Nephron progenitor cell (in vitro differentiated cells): Measurements from ENCODE around the gene TNFAIP8L2.
A peak's percentile ranks its signal among the peaks of the same experiment; 100 is the strongest.
"Not testable (repeated sequence)": the region's sequence is repeated elsewhere in the genome, so short reads cannot be mapped to it uniquely, and the experiment has no call there.

Source experiments
- DNase-seq: peaks from one replicate; pipeline ENCODE4 v3.0.0; 2021
- H3K27ac Mint-ChIP-seq: 2 replicates; pipeline ENCODE4 v1.8.0; 2021; ENCODE audit warnings: mild to moderate bottlenecking, moderate library complexity, mixed read lengths
- H3K27me3 Mint-ChIP-seq: 2 replicates; pipeline ENCODE4 v1.8.0; 2021; ENCODE audit warnings: mild to moderate bottlenecking, low read depth, mixed read lengths; ENCODE audit not compliant: poor library complexity
- H3K36me3 Mint-ChIP-seq: 2 replicates; pipeline ENCODE4 v1.8.0; 2021; ENCODE audit warnings: low read depth, mixed read lengths
- H3K4me1 Mint-ChIP-seq: 2 replicates; pipeline ENCODE4 v1.8.0; 2021; ENCODE audit warnings: mixed read lengths
- H3K4me3 Mint-ChIP-seq: 2 replicates; pipeline ENCODE4 v1.8.0; 2021; ENCODE audit warnings: mild to moderate bottlenecking, moderate library complexity, mixed read lengths
- H3K9me3 Mint-ChIP-seq: 2 replicates; pipeline ENCODE4 v1.8.0; 2021; ENCODE audit warnings: mild to moderate bottlenecking, moderate library complexity, mixed read lengths
- TF ChIP-seq, protein P1 (sequence below): fragments of 200-600 bp; sonication (generic); IDR thresholded peaks from 2 replicates; pipeline ENCODE4 v1.5.0; 2021; ENCODE audit warnings: antibody characterized with exemption

Gene TNFAIP8L2

DNA sequence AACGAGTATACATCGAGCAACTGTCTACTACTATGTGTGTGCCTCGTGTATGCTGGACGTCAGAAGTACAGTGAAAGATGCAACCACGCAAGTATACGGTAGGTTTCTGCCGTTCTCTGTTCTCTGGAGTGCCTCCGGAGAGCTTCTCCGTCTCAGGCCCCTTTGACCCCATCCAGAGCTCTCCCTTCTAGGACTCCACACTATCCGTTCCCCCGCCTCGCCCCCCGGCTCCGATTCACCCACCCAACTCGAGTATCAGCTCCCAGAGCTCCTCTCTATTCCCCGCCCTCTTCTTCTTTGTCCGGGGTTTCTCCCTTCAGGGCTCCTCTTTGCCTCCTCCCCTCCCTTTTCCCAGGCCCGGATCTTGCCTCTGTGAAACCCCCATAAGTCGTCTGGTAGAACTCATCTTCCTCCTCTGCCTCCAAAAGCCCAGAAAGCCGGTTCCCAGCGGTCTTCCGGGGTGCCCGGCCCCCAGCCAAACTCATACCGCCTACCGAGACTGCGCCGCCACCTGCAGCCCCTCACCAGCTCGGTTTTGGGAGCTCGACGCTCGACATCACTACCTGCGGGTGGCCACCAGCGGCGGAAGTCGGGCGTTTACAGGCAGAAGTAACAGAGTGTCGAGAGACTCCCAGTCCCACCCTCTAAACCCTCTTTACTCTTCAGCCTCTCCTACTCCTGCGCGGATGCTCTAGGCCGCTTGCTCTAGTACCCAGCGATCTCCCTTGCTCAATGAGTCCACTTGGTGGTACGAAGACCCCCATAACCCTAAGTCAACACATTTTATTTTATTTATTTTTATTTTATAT, 33.4 kb downstream of the TNFAIP8L2 start, which contains the start of gene VPS72:
TSS of gene VPS72 (minus strand) at position 561 of the 809 bp plus-strand sequence. CDS start at position 485, 76 bp downstream.
- TF ChIP-seq, protein P1, sequence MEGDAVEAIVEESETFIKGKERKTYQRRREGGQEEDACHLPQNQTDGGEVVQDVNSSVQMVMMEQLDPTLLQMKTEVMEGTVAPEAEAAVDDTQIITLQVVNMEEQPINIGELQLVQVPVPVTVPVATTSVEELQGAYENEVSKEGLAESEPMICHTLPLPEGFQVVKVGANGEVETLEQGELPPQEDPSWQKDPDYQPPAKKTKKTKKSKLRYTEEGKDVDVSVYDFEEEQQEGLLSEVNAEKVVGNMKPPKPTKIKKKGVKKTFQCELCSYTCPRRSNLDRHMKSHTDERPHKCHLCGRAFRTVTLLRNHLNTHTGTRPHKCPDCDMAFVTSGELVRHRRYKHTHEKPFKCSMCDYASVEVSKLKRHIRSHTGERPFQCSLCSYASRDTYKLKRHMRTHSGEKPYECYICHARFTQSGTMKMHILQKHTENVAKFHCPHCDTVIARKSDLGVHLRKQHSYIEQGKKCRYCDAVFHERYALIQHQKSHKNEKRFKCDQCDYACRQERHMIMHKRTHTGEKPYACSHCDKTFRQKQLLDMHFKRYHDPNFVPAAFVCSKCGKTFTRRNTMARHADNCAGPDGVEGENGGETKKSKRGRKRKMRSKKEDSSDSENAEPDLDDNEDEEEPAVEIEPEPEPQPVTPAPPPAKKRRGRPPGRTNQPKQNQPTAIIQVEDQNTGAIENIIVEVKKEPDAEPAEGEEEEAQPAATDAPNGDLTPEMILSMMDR: no peak
- peaks cover 22% of the 10 kb centered on the region for H3K4me1 Mint-ChIP-seq

DNA sequence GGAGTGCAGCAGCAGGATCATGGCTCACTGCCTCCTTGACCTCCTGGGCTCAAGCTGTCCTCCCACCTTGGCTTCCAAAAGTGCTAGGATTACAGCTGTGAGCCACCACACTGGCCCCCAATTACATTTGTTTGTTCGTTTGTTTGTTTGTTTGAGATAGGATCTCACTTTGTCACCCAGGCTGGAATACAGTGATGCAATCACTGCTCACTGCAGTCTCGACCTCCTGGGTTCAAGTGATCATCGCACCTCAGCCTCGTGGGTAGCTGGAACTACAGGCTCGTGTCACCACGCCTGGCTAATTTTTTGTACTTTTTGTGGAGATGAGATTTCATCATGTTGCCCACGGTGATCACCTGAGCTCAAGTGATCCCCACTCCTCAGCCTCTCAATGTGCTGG, 35.6 kb downstream of the TNFAIP8L2 start:
- H3K4me1 Mint-ChIP-seq: peaks cover 27% of the 10 kb centered on the region
- H3K27me3 Mint-ChIP-seq: peaks cover 24% of the 10 kb centered on the region
- no peaks in the 10 kb centered on the region for H3K9me3 Mint-ChIP-seq
- no peak overlapping the region for H3K27ac Mint-ChIP-seq
- no peak overlapping the region for H3K4me3 Mint-ChIP-seq
- no peaks in the 10 kb centered on the region for H3K36me3 Mint-ChIP-seq
- TF ChIP-seq, protein P1: no peak
- DNase-seq: no peak

More for the DNA sequence above, 33.4 kb downstream of the TNFAIP8L2 start, which contains the start of gene VPS72:
- Mint-ChIP-seq H3K27me3 (peaks cover 24% of the 10 kb centered on the region), H3K27ac (peak within 1 kb of the TSS; percentile 98), H3K4me3 (peak within 1 kb of the TSS; percentile 96), H3K9me3 (no peaks in the 10 kb centered on the region), H3K36me3 (peaks cover 13% of the 10 kb centered on the region)
- peak; percentile 84 for DNase-seq

GRCh38 chr1:151193304-151193703, 36.9 kb downstream of the TNFAIP8L2 start:
- Mint-ChIP-seq H3K9me3 (no peaks in the 10 kb centered on the region), H3K36me3 (no peaks in the 10 kb centered on the region), H3K27me3 (peaks cover 24% of the 10 kb centered on the region), H3K4me3 (no peak overlapping the region), H3K27ac (no peak overlapping the region), H3K4me1 (peaks cover 28% of the 10 kb centered on the region)
- DNase-seq: no peak
- TF ChIP-seq, protein P1: no peak

- DNase-seq: no peak
- Mint-ChIP-seq H3K9me3 (no peaks in the 10 kb centered on the region), H3K4me1 (peaks cover 26% of the 10 kb centered on the region), H3K36me3 (no peaks in the 10 kb centered on the region), H3K4me3 (no peak overlapping the region), H3K27me3 (peaks cover 24% of the 10 kb centered on the region), H3K27ac (no peak overlapping the region)
- TF ChIP-seq, protein P1: no peak
Observed at GRCh38 chr1:151193856-151194255, 37.4 kb downstream of the TNFAIP8L2 start.

DNA sequence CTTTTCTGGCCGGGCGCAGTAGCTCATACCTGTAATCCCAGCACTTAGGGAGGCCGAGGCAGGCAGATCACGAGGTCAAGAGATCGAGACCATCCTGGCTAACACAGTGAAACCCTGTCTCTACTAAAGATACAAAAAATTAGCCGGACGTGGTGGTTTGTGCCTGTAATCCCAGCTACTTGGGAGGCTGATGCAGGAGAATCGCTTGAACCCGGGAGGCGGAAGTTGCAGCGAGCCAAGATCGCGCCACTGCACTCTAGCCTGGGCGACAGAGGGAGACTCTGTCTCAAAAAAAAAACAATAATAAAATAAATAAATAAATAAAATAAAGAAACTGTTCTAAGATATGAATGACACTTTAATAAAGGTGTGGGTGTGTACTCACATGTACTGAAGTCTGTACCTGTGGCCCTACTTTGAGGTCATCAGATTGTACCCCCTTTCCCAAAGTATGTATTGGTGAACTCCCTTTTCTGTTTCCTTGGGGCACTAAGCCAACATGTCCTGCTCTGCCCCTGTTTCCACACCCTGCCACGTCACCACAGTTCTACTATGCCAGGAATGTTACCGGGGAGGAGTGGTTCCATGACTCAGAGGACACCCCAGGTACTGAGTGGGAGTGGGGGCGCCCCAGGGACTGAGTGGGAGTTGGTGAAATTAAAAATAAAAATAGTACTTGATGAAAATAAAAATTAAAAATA, 38.6 kb downstream of the TNFAIP8L2 start:
- H3K27me3 Mint-ChIP-seq: peaks cover 24% of the 10 kb centered on the region

DNA sequence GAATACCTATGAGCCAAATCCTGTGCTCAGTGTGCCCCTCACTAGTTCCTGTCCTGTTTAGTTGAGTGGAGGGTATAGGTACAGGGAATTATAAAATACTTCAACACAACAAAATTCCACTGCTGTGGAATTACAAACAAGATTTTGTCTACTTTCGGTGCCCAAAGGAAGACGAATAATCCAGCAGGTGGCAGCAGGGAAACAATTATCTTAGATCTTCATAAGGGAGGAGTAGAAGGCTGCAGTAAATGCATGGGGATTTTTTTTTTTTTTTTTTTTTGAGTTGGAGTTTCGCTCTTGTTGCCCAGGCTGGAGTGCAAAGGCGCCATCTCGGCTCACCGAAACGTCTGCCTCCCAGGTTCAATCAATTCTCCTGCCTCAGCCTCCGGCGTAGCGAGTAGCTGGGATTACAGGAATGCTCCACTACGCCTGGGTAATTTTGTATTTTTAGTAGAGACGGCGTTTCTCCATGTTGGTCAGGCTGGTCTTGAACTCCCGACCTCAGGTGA, 39.9 kb downstream of the TNFAIP8L2 start:
- no peak overlapping the region for H3K27ac Mint-ChIP-seq
- peak; percentile 19 for DNase-seq
- TF ChIP-seq, protein P1: peak; percentile 20
- peaks cover 24% of the 10 kb centered on the region for H3K27me3 Mint-ChIP-seq
- H3K4me1 Mint-ChIP-seq: peaks cover 34% of the 10 kb centered on the region
- H3K9me3 Mint-ChIP-seq: no peaks in the 10 kb centered on the region
- H3K4me3 Mint-ChIP-seq: no peak overlapping the region
- H3K36me3 Mint-ChIP-seq: no peaks in the 10 kb centered on the region

More for the DNA sequence above, 38.6 kb downstream of the TNFAIP8L2 start:
- H3K4me1 Mint-ChIP-seq: peaks cover 34% of the 10 kb centered on the region
- H3K9me3 Mint-ChIP-seq, DNase-seq, H3K36me3 Mint-ChIP-seq, H3K27ac Mint-ChIP-seq, H3K4me3 Mint-ChIP-seq: not testable (repeated sequence)
